Heart right ventricle (tissue), 16 donors: ENCODE results near the gene MPC1. TPM values are rescaled to one million over a fixed set of nuclear protein-coding genes. Genes with fewer than 3 reads are reported as not detected.
A peak's percentile ranks its signal among the peaks of the same experiment; 100 is the strongest.
"Not testable (repeated sequence)": the region's sequence is repeated elsewhere in the genome, so short reads cannot be mapped to it uniquely, and the experiment has no call there.

ENCODE experiments used
- ATAC-seq, 8 donors: fragments of 200-7000 bp; cut with Tn5 transposase; one replicate each; pipeline ENCODE4 v1.9.1; 2020; ENCODE audit warnings: mild to moderate bottlenecking in 8 of 8, moderate library complexity in 8 of 8, moderate number of reproducible peaks in 1 of 8
- DNase-seq, 2 donors: peaks; one replicate each; pipeline ENCODE4 v3.0.0-alpha.2; 2020
- H3K27ac ChIP-seq, 10 donors: fragments of 200-600 bp; sonication (generic) in 2 of 10; one replicate each; pipeline versions ENCODE4 v1.5.0 to v1.8.0; 2020 to 2022; ENCODE audit warnings: mild to moderate bottlenecking in 3 of 10
- H3K27me3 ChIP-seq, 7 donors: fragments of 200-600 bp; one replicate each; pipeline ENCODE4 v1.8.0; 2021 to 2022; ENCODE audit warnings: mild to moderate bottlenecking in 2 of 7
- H3K36me3 ChIP-seq, 9 donors: fragments of 200-600 bp; sonication (generic) in 1 of 9; one replicate each; pipeline versions ENCODE4 v1.5.0 to v1.8.0; 2020 to 2022; ENCODE audit warnings: mild to moderate bottlenecking in 2 of 9
- H3K4me1 ChIP-seq, 9 donors: fragments of 200-600 bp; sonication (generic) in 1 of 9; one replicate each; pipeline versions ENCODE4 v1.5.0 to v1.8.0; 2020 to 2022; ENCODE audit warnings: mild to moderate bottlenecking in 4 of 9
- H3K4me3 ChIP-seq, 10 donors: fragments of 200-600 bp; sonication (generic) in 2 of 10; one replicate each; pipeline versions ENCODE4 v1.5.0 to v1.8.0; 2020 to 2022; ENCODE audit warnings: mild to moderate bottlenecking in 7 of 10, moderate library complexity in 2 of 10
- H3K9me3 ChIP-seq, 11 donors: fragments of 200-600 bp in 10 of 11; sonication (generic) in 2 of 11; one replicate each; pipeline versions ENCODE4 v1.5.0 to v1.8.0; 2013 to 2022; ENCODE audit warnings: mild to moderate bottlenecking in 2 of 11, control low read depth in 1 of 11, moderate library complexity in 1 of 11
- WGBS, 2 donors: extraction: QIAGEN DNeasy Blood & Tissue Kit; methylation state at CpG; one replicate each; pipeline ENCODE4 v1.1.7; 2013; ENCODE audit warnings: inconsistent platforms in 1 of 2; 5-methylcytosine and 5-hydroxymethylcytosine counted together
- intact Hi-C, 10 donors: fragments of 100-400 bp; cut with DNase I; formaldehyde crosslinking; loops; one replicate each; pipeline versions ENCODE4 v1.11.1 to v1.14.2; 2022
- polyA plus RNA-seq, 2 donors: library from polyadenylated mRNA; stranded (reverse); fragments of 200-250 nt; gene quantifications; one replicate each; pipeline ENCODE4 v1.2.3, GENCODE V29; 2013
- total RNA-seq, 10 donors: library from RNA; stranded (reverse); fragmentation: NEBNext Ultra II Directional in 3 of 10; extraction: Animal tissue kit (Norgen Biotek cat#: 25700) in 3 of 10; gene quantifications; one replicate each; pipeline versions ENCODE4 v1.2.1 to v1.2.4, GENCODE V29; 2021 to 2023
- TF ChIP-seq, protein P1 (sequence below), 9 donors: fragments of 200-600 bp; sonication (generic) in 2 of 9; IDR thresholded peaks; one replicate each; pipeline versions ENCODE4 v1.5.0 to v1.8.0; 2021 to 2022; ENCODE audit warnings: antibody characterized with exemption in 9 of 9, mild to moderate bottlenecking in 5 of 9, moderate library complexity in 1 of 9
- donor health status: Arrhythmogenic right ventricular cardiomyopathy.
- donor health status: ischemic (EF 13 %, LVEDD 7.1; RV severe dilation, severe dysfunction).
- donor health status: healthy with polysubstance abuse.
- donor health status: DM: no; HTN: yes; CAD: no.
- donor health status: DM: no; HTN: no; CAD: no.
- donor health status: ischemic (EF 25% LVEDD 6.9; RV normal size, moderate dysfunction).
- donor health status: ischemic (EF 25% LVEDD 5.7; RV mildly dilated, moderate dysfunction).
- donor health status: healthy.
- donor health status: DM: yes; HTN: yes; CAD: no.
- donor health status: Ischemic cardiomyopathy.
- donor health status: ischemic (EF 35%, LVEDD 5.7; RV mildly dilated, moderate dysfunction).
- donor health status: nonischemic (EF 11% LVEDD 7.7; RV severe dilation, severe dysfunction).
- donor health status: DM: yes; HTN: yes; CAD: no.
- donor health status: PGD.
- donor health status: ischemic (EF 29% LVEDD 5.4; RV normal size, mild dysfunction).
- donor health status: nonischemic (EF 23%, LVEDD 6.1; RV moderate dilation, normal function).

MPC1 gene
- total and polyA plus RNA-seq, 12 donors = 276 to 736 (median 555) TPM

DNA sequence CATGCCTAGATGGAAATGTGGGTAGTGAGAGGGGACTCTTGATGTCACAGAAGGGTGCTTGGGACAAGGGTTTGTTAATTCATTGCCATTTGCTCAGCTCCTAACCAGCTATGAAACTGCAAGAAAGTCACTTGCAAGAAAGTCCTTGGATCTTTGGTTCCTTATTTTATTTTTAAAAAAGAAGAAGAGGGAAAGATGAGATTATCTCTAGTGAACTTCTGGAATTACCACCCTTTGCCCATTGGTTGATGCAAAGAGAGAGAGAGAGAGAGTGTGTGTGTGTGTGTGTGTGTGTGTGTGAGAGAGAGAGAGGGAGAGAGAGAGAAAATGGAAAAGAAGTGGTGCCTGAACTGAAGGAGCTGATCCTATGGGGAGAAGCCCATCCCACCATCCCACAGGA is 35.8 kb downstream of the MPC1 start:
- peak overlapping the region in 1 of 10 donors; percentile 20 for H3K27ac ChIP-seq
- H3K4me3 ChIP-seq = no peak overlapping the region
- H3K9me3 ChIP-seq = peaks cover 0 to 13% (median 0%) of the 10 kb centered on the region in 11 donors
- TF ChIP-seq, protein P1, sequence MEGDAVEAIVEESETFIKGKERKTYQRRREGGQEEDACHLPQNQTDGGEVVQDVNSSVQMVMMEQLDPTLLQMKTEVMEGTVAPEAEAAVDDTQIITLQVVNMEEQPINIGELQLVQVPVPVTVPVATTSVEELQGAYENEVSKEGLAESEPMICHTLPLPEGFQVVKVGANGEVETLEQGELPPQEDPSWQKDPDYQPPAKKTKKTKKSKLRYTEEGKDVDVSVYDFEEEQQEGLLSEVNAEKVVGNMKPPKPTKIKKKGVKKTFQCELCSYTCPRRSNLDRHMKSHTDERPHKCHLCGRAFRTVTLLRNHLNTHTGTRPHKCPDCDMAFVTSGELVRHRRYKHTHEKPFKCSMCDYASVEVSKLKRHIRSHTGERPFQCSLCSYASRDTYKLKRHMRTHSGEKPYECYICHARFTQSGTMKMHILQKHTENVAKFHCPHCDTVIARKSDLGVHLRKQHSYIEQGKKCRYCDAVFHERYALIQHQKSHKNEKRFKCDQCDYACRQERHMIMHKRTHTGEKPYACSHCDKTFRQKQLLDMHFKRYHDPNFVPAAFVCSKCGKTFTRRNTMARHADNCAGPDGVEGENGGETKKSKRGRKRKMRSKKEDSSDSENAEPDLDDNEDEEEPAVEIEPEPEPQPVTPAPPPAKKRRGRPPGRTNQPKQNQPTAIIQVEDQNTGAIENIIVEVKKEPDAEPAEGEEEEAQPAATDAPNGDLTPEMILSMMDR (IDR thresholded peaks at IDR 0.05) = no peak
- DNase-seq (no peak), ATAC-seq (no peak)
- no peaks in the 10 kb centered on the region for H3K36me3 ChIP-seq
- no peaks in the 10 kb centered on the region for H3K27me3 ChIP-seq
- intact Hi-C loops = no loop called here
- peaks cover 0 to 17% (median 9%) of the 10 kb centered on the region in 9 donors for H3K4me1 ChIP-seq

DNA sequence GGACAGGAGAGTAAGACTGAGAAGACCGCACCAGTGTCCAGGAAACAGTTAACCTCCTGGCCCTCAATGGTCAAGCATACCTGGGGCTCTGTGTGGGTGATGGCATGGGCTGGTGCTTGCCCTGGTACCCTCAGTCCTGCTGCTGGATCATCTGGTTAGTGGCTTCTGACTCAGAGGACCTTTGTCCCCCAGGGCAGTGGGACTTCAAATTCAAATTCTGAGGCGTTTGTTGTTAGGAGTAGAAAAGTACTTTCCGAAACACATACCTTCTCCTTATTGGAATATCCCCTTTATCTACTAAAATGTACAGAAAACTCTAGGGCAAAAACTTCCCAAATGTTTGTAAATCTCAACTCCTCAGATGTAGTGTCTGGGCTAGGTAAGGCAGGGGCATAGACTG is 36.3 kb downstream of the MPC1 start:
- Histone ChIP-seq H3K36me3 (no peaks in the 10 kb centered on the region), H3K4me1 (peaks cover 0 to 17% (median 12%) of the 10 kb centered on the region in 9 donors), H3K4me3 (no peak overlapping the region), H3K27ac (peak overlapping the region in 1 of 10 donors; percentile 20), H3K9me3 (peaks cover 0 to 13% (median 0%) of the 10 kb centered on the region in 11 donors), H3K27me3 (no peaks in the 10 kb centered on the region)
- TF ChIP-seq, protein P1 (IDR thresholded peaks at IDR 0.05) = no peak
- WGBS, 2 donors = 91 to 95% methylated on average over 3 of the region's 3 CpGs
- DNase-seq (no peak), ATAC-seq (no peak)
- intact Hi-C loops = no loop called here

DNA sequence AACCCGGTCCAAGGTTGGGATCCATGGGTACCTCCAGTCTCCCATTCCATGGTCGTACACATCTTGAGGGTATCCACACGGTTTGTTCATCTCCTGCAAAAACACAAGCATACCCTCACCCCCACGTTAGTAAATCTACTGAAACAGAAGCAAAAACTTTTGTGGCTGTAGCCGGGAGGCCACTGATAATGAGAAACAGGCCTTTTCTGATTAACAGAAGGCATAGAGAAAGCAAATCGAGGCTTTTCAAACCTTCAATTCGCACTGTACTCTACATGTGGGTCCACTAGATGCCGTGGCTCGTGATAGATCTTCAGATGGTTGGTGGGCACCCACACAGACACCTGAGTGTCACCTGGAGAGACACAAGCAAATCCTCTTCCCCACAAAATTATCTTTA is 37.1 kb downstream of the MPC1 start:
- H3K36me3 ChIP-seq, H3K4me3 ChIP-seq, intact Hi-C loops, H3K27ac ChIP-seq, ATAC-seq, H3K9me3 ChIP-seq, DNase-seq, H3K27me3 ChIP-seq: not testable (repeated sequence)
- H3K4me1 ChIP-seq = peaks cover 4 to 25% (median 20%) of the 10 kb centered on the region in 9 donors
- 81 to 89% methylated on average over 9 of the region's 9 CpGs for WGBS, 2 donors

DNA sequence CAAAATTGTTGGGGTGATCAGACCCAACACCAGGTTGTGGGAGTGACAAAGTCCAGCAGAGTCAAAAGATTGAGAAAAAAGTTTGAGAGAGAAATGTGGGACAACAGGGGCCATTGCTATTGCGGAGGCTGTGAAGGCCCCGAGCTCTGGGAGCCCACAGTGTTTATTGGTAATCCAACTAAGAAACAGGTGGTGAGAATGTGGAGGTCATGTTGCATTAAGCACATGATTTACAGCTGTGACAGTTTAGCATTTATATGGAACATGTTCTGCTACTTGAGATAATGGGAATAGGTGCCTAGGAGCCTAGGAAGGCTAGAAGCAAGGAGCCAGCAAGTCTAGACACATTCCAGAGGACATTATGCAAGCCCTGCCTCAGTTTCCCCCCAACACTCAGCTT is 37.8 kb downstream of the MPC1 start:
- H3K9me3 ChIP-seq, H3K27ac ChIP-seq, H3K36me3 ChIP-seq, H3K27me3 ChIP-seq, DNase-seq, H3K4me3 ChIP-seq, ATAC-seq: not testable (repeated sequence)
- WGBS, 2 donors = 93 to 98% methylated on average over 2 of the region's 2 CpGs
- intact Hi-C loops = loop anchor here in 4 of 10 donors (5.0 kb wide), 1 partner anchor 37 kb away; the partner anchor contains the start of gene MPC1 (in 4 of the 4)
- peaks cover 11 to 32% (median 27%) of the 10 kb centered on the region in 9 donors for H3K4me1 ChIP-seq

DNA sequence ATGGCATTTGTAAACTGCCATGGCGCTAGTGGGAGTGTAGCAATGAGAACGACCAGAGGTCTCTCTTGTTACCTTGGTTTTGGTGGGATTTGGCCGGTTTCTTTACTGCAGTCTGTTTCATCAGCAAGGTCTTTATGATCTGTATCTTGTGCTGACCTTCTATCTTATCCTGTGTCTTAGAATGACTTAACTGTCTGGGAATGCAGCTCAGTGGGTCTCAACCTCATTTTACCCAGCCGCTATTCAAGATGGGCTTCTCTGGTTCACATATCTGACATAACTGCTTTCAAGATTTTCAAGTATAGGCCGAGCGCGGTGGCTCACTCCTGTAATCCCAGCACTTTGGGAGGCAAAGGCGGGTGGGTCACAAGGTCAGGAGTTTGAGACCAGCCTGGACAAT is 38.5 kb downstream of the MPC1 start:
- intact Hi-C loops = loop anchor here in 4 of 10 donors (5.0 kb wide), 1 partner anchor 38 kb away; the partner anchor contains the start of gene MPC1 (in 4 of the 4)
- Histone ChIP-seq H3K36me3 (peaks cover 0 to 5% (median 0%) of the 10 kb centered on the region in 9 donors), H3K27me3 (no peaks in the 10 kb centered on the region), H3K27ac (no peak overlapping the region), H3K4me3 (no peak overlapping the region), H3K4me1 (peaks cover 11 to 39% (median 34%) of the 10 kb centered on the region in 9 donors), H3K9me3 (no peaks in the 10 kb centered on the region)
- DNase-seq = no peak
- 91 to 93% methylated on average over 8 of the region's 8 CpGs for WGBS, 2 donors
- ATAC-seq = no peak
- TF ChIP-seq, protein P1 (IDR thresholded peaks at IDR 0.05) = no peak
